G401.6 (cell line): ENCODE measurements around the gene PATJ.
"Not testable (repeated sequence)": the region's sequence is repeated elsewhere in the genome, so short reads cannot be mapped to it uniquely, and the experiment has no call there.

Source experiments
- FAIRE-seq: peaks from 2 replicates; lab custom pipeline; 2012; peaks lifted over from hg19 to GRCh38; lab: Jason Lieb, UNC

The PATJ gene

GRCh38 chr1:61887076-61887867, 145.0 kb downstream of the PATJ start:
- no peak for FAIRE-seq

GRCh38 chr1:61887931-61888564, 145.8 kb downstream of the PATJ start:
- no peak for FAIRE-seq

- FAIRE-seq, result no peak
Observed at GRCh38 chr1:61888808-61889207, 146.5 kb downstream of the PATJ start.

- FAIRE-seq, result not testable (repeated sequence)
Observed at GRCh38 chr1:61890435-61890834, 148.2 kb downstream of the PATJ start.

GRCh38 chr1:61892977-61893376, 150.7 kb downstream of the PATJ start:
- FAIRE-seq, result no peak

- not testable (repeated sequence) for FAIRE-seq
Observed at GRCh38 chr1:61894296-61894695, 152.0 kb downstream of the PATJ start.

GRCh38 chr1:61895175-61895574, 152.9 kb downstream of the PATJ start:
- no peak for FAIRE-seq

- FAIRE-seq, result no peak
Observed at GRCh38 chr1:61898658-61899057, 156.4 kb downstream of the PATJ start.

GRCh38 chr1:61904354-61904753, 162.1 kb downstream of the PATJ start:
- no peak for FAIRE-seq

GRCh38 chr1:61907102-61907501, 164.8 kb downstream of the PATJ start:
- FAIRE-seq, result no peak

- FAIRE-seq, result no peak
Observed at GRCh38 chr1:61910035-61910434, 167.8 kb downstream of the PATJ start.

GRCh38 chr1:61914823-61915482, 172.7 kb downstream of the PATJ start:
- FAIRE-seq, result no peak

- FAIRE-seq, result no peak
Observed at GRCh38 chr1:61921435-61921834, 179.2 kb downstream of the PATJ start.

- no peak for FAIRE-seq
Observed at GRCh38 chr1:61922950-61923480, 180.7 kb downstream of the PATJ start.

GRCh38 chr1:61925591-61926298, 183.5 kb downstream of the PATJ start:
- no peak for FAIRE-seq

- FAIRE-seq, result no peak
Observed at GRCh38 chr1:61926597-61926996, 184.3 kb downstream of the PATJ start.

- no peak for FAIRE-seq
Observed at GRCh38 chr1:61930116-61930645, 187.9 kb downstream of the PATJ start.

GRCh38 chr1:61931587-61932279, 189.5 kb downstream of the PATJ start:
- no peak for FAIRE-seq

- no peak for FAIRE-seq
Observed at GRCh38 chr1:61935516-61935915, 193.2 kb downstream of the PATJ start.

- FAIRE-seq, result no peak
Observed at GRCh38 chr1:61936839-61937238, 194.6 kb downstream of the PATJ start.

- FAIRE-seq, result no peak
Observed at GRCh38 chr1:61941794-61942193, 199.5 kb downstream of the PATJ start.

GRCh38 chr1:61942856-61943255, 200.6 kb downstream of the PATJ start:
- FAIRE-seq, result no peak
